Peyer's patch (tissue), 4 donors: Measurements from ENCODE around the gene TBXT. TPM values are rescaled to one million over a fixed set of nuclear protein-coding genes. Genes with fewer than 3 reads are reported as not detected.

Source experiments
- DNase-seq, 3 donors: peaks; one replicate each; pipeline ENCODE4 v3.0.0-alpha.2; 2017 to 2019
- H3K27ac ChIP-seq, 4 donors: fragments of 200-600 bp; sonication (generic); one replicate each; pipeline ENCODE4 v1.5.1; 2016 to 2019
- H3K27me3 ChIP-seq, 2 donors: fragments of 200-600 bp; sonication (generic); one replicate each; pipeline ENCODE4 v1.5.1; 2019
- H3K36me3 ChIP-seq, 3 donors: fragments of 200-600 bp; sonication (generic); one replicate each; pipeline ENCODE4 v1.5.1; 2016 to 2019
- H3K4me1 ChIP-seq, 4 donors: fragments of 200-600 bp; sonication (generic); one replicate each; pipeline ENCODE4 v1.5.1; 2016 to 2019
- H3K4me3 ChIP-seq, 4 donors: fragments of 200-600 bp; sonication (generic); 1 replicate in 3 of 4; 2 replicates in 1 of 4; pipeline ENCODE4 v1.5.1; 2016 to 2019; ENCODE audit warnings: mild to moderate bottlenecking in 1 of 4
- H3K9me3 ChIP-seq, 4 donors: fragments of 200-600 bp; sonication (generic); one replicate each; pipeline ENCODE4 v1.5.1; 2016 to 2019; ENCODE audit warnings: mild to moderate bottlenecking in 1 of 4
- POLR2A ChIP-seq, 2 donors: fragments of 450-650 bp; IDR thresholded peaks; one replicate each; pipeline ENCODE4 v1.5.1; 2017; ENCODE audit warnings: antibody characterized with exemption in 2 of 2, mild to moderate bottlenecking in 2 of 2, moderate library complexity in 2 of 2
- total RNA-seq, 4 donors: library from RNA; depleted of rRNA; stranded (reverse); fragments of >200 nt; gene quantifications; one replicate each; pipeline ENCODE4 v1.1.0, GENCODE V29; 2016
- TF ChIP-seq, protein P1 (sequence below), 6 experiments: fragments of 450-650 bp in 4 of 6; fragments of 200-600 bp in 2 of 6; sonication (generic) in 1 of 6; IDR thresholded peaks; one replicate each; pipeline ENCODE4 v1.5.1; 2017 to 2019; ENCODE audit warnings: antibody characterized with exemption in 6 of 6, mild to moderate bottlenecking in 3 of 6, moderate library complexity in 1 of 6

TBXT gene
- total RNA-seq, 4 donors from 2014 or later = not detected

DNA sequence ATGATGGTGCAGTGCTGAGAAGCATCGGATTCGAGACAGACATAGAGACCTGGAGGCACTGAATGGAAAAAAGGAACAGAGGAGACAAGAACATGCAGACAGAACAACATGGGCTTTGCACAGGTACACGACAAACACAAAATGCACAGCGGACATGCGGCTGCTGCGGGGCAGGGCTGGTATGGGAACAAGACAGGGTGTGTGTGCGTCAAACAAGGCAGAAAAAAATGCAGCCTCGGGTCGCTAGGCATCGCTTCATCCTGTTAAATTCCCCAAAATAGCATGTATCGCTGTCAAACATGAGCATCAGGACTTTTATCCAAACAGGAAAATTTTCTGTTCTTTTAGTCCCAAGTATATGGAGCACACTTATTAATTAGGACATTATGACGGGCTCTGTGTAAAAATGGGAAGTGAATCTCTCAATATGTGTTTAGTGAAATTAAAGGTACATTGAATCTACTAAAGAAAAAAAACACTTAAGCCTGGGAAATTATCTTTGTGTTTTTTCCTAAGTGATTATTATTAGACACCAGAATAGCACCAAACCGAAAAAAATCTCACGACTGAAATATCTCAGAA is 36.1 kb upstream of the TBXT start:
- no peaks in the 10 kb centered on the region for H3K36me3 ChIP-seq
- H3K4me3 ChIP-seq = no peak overlapping the region
- no peaks in the 10 kb centered on the region for H3K27me3 ChIP-seq
- TF ChIP-seq, protein P1, sequence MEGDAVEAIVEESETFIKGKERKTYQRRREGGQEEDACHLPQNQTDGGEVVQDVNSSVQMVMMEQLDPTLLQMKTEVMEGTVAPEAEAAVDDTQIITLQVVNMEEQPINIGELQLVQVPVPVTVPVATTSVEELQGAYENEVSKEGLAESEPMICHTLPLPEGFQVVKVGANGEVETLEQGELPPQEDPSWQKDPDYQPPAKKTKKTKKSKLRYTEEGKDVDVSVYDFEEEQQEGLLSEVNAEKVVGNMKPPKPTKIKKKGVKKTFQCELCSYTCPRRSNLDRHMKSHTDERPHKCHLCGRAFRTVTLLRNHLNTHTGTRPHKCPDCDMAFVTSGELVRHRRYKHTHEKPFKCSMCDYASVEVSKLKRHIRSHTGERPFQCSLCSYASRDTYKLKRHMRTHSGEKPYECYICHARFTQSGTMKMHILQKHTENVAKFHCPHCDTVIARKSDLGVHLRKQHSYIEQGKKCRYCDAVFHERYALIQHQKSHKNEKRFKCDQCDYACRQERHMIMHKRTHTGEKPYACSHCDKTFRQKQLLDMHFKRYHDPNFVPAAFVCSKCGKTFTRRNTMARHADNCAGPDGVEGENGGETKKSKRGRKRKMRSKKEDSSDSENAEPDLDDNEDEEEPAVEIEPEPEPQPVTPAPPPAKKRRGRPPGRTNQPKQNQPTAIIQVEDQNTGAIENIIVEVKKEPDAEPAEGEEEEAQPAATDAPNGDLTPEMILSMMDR (IDR thresholded peaks at IDR 0.05) = no peak
- TF ChIP-seq POLR2A (IDR thresholded peaks at IDR 0.05) = no peak
- no peaks in the 10 kb centered on the region for H3K9me3 ChIP-seq
- no peak overlapping the region for H3K27ac ChIP-seq
- H3K4me1 ChIP-seq = no peaks in the 10 kb centered on the region
- DNase-seq = no peak

- DNase-seq = no peak
- Histone ChIP-seq H3K36me3 (no peaks in the 10 kb centered on the region), H3K4me3 (no peak overlapping the region), H3K27ac (no peak overlapping the region), H3K9me3 (no peaks in the 10 kb centered on the region), H3K4me1 (no peaks in the 10 kb centered on the region), H3K27me3 (no peaks in the 10 kb centered on the region)
- TF ChIP-seq, protein P1 (IDR thresholded peaks at IDR 0.05) = no peak
- TF ChIP-seq POLR2A (IDR thresholded peaks at IDR 0.05) = no peak
Observed at GRCh38 chr6:166203003-166203640, 35.5 kb upstream of the TBXT start.

DNA sequence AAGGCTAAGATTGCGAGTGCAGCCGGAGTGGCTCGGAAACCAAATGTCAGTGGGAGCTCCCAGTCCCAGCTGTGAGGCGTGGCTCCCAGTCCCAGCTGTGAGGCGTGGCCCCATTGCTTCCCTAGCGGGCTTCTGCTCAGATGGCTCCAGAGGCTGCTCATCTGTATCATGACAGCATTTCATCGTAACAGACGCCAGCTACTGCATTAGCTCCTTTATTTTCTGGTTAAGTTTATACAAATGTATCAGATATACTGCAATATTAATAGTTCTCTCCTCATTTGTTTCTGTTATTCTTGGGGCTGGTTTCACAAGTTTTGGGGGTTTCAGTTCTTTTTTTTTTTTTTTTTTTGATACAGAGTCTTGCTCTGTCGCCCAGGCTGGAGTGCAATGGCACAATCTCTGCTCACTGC is 34.7 kb upstream of the TBXT start:
- TF ChIP-seq POLR2A (IDR thresholded peaks at IDR 0.05) = no peak
- TF ChIP-seq, protein P1 (IDR thresholded peaks at IDR 0.05) = no peak
- Histone ChIP-seq H3K27ac (no peak overlapping the region), H3K4me3 (no peak overlapping the region), H3K4me1 (no peaks in the 10 kb centered on the region), H3K36me3 (no peaks in the 10 kb centered on the region), H3K27me3 (no peaks in the 10 kb centered on the region), H3K9me3 (no peaks in the 10 kb centered on the region)
- peak in 2 of 3 donors; percentile 58 to 64 for DNase-seq

DNA sequence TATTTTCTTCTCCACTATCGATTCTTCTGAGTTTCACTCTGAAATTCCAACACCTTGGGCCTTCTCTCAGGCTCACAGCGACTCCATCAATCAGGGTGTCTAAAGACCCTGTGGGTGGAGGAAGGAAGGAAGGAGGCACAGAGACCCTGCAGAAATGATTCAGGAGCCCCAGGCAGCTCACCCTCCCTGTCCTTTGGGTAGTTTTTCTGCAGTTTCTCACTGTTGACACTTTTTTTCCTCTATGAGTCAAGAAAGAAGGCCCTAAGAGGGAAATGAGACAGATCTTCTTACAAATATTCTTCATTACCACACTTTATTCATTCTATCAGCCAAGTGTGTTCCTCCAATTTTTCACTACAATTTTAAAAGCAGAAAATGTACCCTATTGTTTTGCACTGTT is 34.2 kb upstream of the TBXT start:
- H3K27me3 ChIP-seq = no peaks in the 10 kb centered on the region
- no peaks in the 10 kb centered on the region for H3K9me3 ChIP-seq
- no peaks in the 10 kb centered on the region for H3K36me3 ChIP-seq
- DNase-seq = no peak
- H3K27ac ChIP-seq = no peak overlapping the region
- TF ChIP-seq, protein P1 (IDR thresholded peaks at IDR 0.05) = no peak
- no peak for TF ChIP-seq POLR2A (IDR thresholded peaks at IDR 0.05)
- H3K4me3 ChIP-seq = no peak overlapping the region
- H3K4me1 ChIP-seq = no peaks in the 10 kb centered on the region

GRCh38 chr6:166197361-166197760 is 29.7 kb upstream of the TBXT start:
- no peaks in the 10 kb centered on the region for H3K36me3 ChIP-seq
- TF ChIP-seq, protein P1 (IDR thresholded peaks at IDR 0.05) = no peak
- TF ChIP-seq POLR2A (IDR thresholded peaks at IDR 0.05) = no peak
- DNase-seq = no peak
- no peaks in the 10 kb centered on the region for H3K4me1 ChIP-seq
- H3K4me3 ChIP-seq = no peak overlapping the region
- no peak overlapping the region for H3K27ac ChIP-seq
- H3K9me3 ChIP-seq = no peaks in the 10 kb centered on the region
- no peaks in the 10 kb centered on the region for H3K27me3 ChIP-seq
